ENCODE data around the gene HTR2A.

The HTR2A gene

GRCh38 chr13:46896341-46897137 lies at the start of gene HTR2A:
TSS of gene HTR2A (minus strand) at chr13:46897053. CDS start at chr13:46895906, 1,147 bp downstream.
- DNase-seq = no peak

GRCh38 chr13:46936525-46936924 lies 39.7 kb upstream of the HTR2A start:
- no peak for DNase-seq

- DNase-seq = no peak
Observed at GRCh38 chr13:46934749-46935148, 37.9 kb upstream of the HTR2A start.

GRCh38 chr13:46926916-46927590 lies 30.2 kb upstream of the HTR2A start:
- DNase-seq = no peak

- DNase-seq = no peak
Observed at GRCh38 chr13:46925486-46925885, 28.6 kb upstream of the HTR2A start.

- no peak for DNase-seq
Observed at GRCh38 chr13:46914341-46914740, 17.5 kb upstream of the HTR2A start.

- DNase-seq = no peak
Observed at GRCh38 chr13:46913757-46914156, 16.9 kb upstream of the HTR2A start.

- no peak for DNase-seq
Observed at GRCh38 chr13:46909042-46909441, 12.2 kb upstream of the HTR2A start.

- DNase-seq = no peak
Observed at GRCh38 chr13:46908501-46908900, 11.6 kb upstream of the HTR2A start.

GRCh38 chr13:46906405-46906804 lies 9.6 kb upstream of the HTR2A start:
- DNase-seq = no peak

- no peak for DNase-seq
Observed at GRCh38 chr13:46905249-46905648, 8.4 kb upstream of the HTR2A start.

GRCh38 chr13:46903748-46904147 lies 6.9 kb upstream of the HTR2A start:
- DNase-seq = no peak

GRCh38 chr13:46901721-46902120 lies 4.9 kb upstream of the HTR2A start:
- no peak for DNase-seq

- no peak for DNase-seq
Observed at GRCh38 chr13:46899801-46900200, 2.9 kb upstream of the HTR2A start.

- no peak for DNase-seq
Observed at GRCh38 chr13:46895381-46895780, 1.5 kb downstream of the HTR2A start.

- no peak for DNase-seq
Observed at GRCh38 chr13:46894568-46894967, 2.3 kb downstream of the HTR2A start.

GRCh38 chr13:46893798-46894560 lies 2.9 kb downstream of the HTR2A start:
- DNase-seq = peak; percentile 50

- no peak for DNase-seq
Observed at GRCh38 chr13:46893221-46893740, 3.6 kb downstream of the HTR2A start.

GRCh38 chr13:46885018-46885417 lies 11.8 kb downstream of the HTR2A start:
- DNase-seq = no peak

GRCh38 chr13:46884531-46884930 lies 12.3 kb downstream of the HTR2A start:
- DNase-seq = no peak

- no peak for DNase-seq
Observed at GRCh38 chr13:46881621-46882020, 15.2 kb downstream of the HTR2A start.

- no peak for DNase-seq
Observed at GRCh38 chr13:46874006-46874405, 22.8 kb downstream of the HTR2A start.

GRCh38 chr13:46871557-46871956 lies 25.3 kb downstream of the HTR2A start:
- no peak for DNase-seq

Data from activated CD4-positive, alpha-beta T cell treated with anti-CD3 and anti-CD28 coated beads for 1 hour (primary cell).